Skeletal muscle tissue (tissue), 4 donors: ENCODE data around the gene INSYN1. TPM values are rescaled to one million over a fixed set of nuclear protein-coding genes. Genes with fewer than 3 reads are reported as not detected.

Source experiments
- H3K27ac ChIP-seq: one replicate; pipeline ENCODE4 v1.7.0; 2013; ENCODE audit warnings: mild to moderate bottlenecking, low read depth, low read length, inconsistent platforms
- H3K27me3 ChIP-seq, 3 donors: one replicate each; pipeline ENCODE4 v1.7.0; 2013; ENCODE audit warnings: low read length in 3 of 3; ENCODE audit not compliant: control insufficient read depth in 3 of 3, insufficient read depth in 3 of 3
- H3K36me3 ChIP-seq, 3 donors: one replicate each; pipeline ENCODE4 v1.7.0; 2013; ENCODE audit warnings: low read length in 3 of 3; ENCODE audit not compliant: control insufficient read depth in 3 of 3, insufficient read depth in 3 of 3
- H3K4me1 ChIP-seq, 3 donors: one replicate each; pipeline ENCODE4 v1.7.0; 2013; ENCODE audit warnings: low read length in 3 of 3, mild to moderate bottlenecking in 3 of 3; ENCODE audit not compliant: control insufficient read depth in 3 of 3, insufficient read depth in 3 of 3
- H3K4me3 ChIP-seq, 3 donors: one replicate each; pipeline ENCODE4 v1.7.0; 2013; ENCODE audit warnings: low read length in 3 of 3
- H3K9ac ChIP-seq, 3 donors: one replicate each; pipeline ENCODE4 v1.7.0; 2013; ENCODE audit warnings: low read length in 3 of 3, mild to moderate bottlenecking in 3 of 3, moderate library complexity in 2 of 3, low read depth in 1 of 3
- H3K9me3 ChIP-seq, 3 donors: one replicate each; pipeline ENCODE4 v1.7.0; 2013; ENCODE audit warnings: low read length in 3 of 3; ENCODE audit not compliant: control insufficient read depth in 3 of 3
- total RNA-seq: library from RNA; depleted of rRNA; stranded (reverse); fragments of >200 nt; gene quantifications from one replicate; pipeline ENCODE4 v1.2.3, GENCODE V29; 2014
- donor health status: Osteomylitis.

The INSYN1 gene
- total RNA-seq, 1 donor from 2014 or later, result 2.1 TPM

- Histone ChIP-seq H3K27me3 (peaks cover 6 to 57% (median 25%) of the 10 kb centered on the region in 3 donors), H3K9ac (no peak overlapping the region), H3K27ac (no peak overlapping the region)
Measured at GRCh38 chr15:73750951-73751350, 2.2 kb downstream of the INSYN1 start.

GRCh38 chr15:73750438-73750837, 2.7 kb downstream of the INSYN1 start:
- no peak overlapping the region for H3K9ac ChIP-seq
- H3K27ac ChIP-seq, result no peak overlapping the region
- H3K4me3 ChIP-seq, result no peak overlapping the region
- peaks cover 6 to 17% (median 16%) of the 10 kb centered on the region in 3 donors for H3K4me1 ChIP-seq
- peaks cover 4 to 54% (median 25%) of the 10 kb centered on the region in 3 donors for H3K27me3 ChIP-seq
- H3K9me3 ChIP-seq, result no peaks in the 10 kb centered on the region
- H3K36me3 ChIP-seq, result no peaks in the 10 kb centered on the region

More at GRCh38 chr15:73750951-73751350, 2.2 kb downstream of the INSYN1 start:
- no peaks in the 10 kb centered on the region for H3K36me3 ChIP-seq
- H3K4me3 ChIP-seq, result no peak overlapping the region
- no peaks in the 10 kb centered on the region for H3K9me3 ChIP-seq
- peaks cover 6 to 17% (median 16%) of the 10 kb centered on the region in 3 donors for H3K4me1 ChIP-seq

- Histone ChIP-seq H3K4me1 (peaks cover 6 to 17% (median 16%) of the 10 kb centered on the region in 3 donors), H3K36me3 (no peaks in the 10 kb centered on the region), H3K27me3 (peaks cover 6 to 54% (median 28%) of the 10 kb centered on the region in 3 donors), H3K9ac (no peak overlapping the region), H3K9me3 (no peaks in the 10 kb centered on the region), H3K4me3 (no peak overlapping the region), H3K27ac (no peak overlapping the region)
Measured at GRCh38 chr15:73749971-73750370, 3.2 kb downstream of the INSYN1 start.

DNA sequence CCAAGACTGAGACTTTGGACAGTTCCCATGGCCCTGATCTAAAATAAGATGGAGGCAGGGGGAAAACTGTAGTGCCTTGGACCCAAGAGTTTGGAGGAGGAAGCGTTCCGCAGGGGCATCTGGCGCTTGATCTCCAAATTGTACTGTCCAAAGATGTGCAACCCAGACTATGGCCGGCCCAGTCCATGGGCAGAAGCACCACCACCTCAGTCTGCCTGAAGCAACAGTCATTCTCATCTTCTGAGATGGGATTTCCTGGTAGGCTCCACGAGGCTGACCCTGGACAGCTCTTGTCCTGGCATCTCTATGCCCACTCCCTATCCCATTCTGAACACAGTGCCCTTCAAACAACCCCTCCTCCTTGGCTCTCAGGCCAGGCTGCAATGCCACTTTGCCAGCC, 3.6 kb downstream of the INSYN1 start:
- Histone ChIP-seq H3K36me3 (no peaks in the 10 kb centered on the region), H3K9me3 (no peaks in the 10 kb centered on the region), H3K4me3 (no peak overlapping the region), H3K4me1 (peaks cover 6 to 17% (median 16%) of the 10 kb centered on the region in 3 donors), H3K9ac (no peak overlapping the region), H3K27ac (no peak overlapping the region), H3K27me3 (peaks cover 6 to 54% (median 31%) of the 10 kb centered on the region in 3 donors)

DNA sequence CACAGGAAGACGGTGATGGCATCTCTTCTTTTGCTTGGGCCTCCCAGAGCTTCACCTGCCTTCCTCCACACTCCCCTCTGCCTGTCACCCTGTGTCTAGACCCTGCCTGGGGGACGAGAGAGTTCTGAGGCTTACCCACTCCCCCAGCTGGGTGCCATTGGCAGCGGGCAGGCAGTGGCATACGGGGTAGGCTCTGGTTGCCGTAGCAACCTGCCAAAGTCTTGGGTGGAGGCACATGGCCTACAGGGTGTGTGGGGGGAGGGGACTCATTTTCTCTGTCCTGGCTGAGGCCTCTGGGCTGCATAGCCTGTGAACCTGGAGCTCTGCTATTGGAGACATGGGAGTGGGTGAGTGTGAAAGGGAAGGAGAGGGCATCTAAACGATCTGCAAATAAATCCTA, 4.4 kb downstream of the INSYN1 start:
- peaks cover 6 to 17% (median 16%) of the 10 kb centered on the region in 3 donors for H3K4me1 ChIP-seq
- no peak overlapping the region for H3K27ac ChIP-seq
- H3K9ac ChIP-seq, result no peak overlapping the region
- peaks cover 6 to 49% (median 28%) of the 10 kb centered on the region in 3 donors for H3K27me3 ChIP-seq
- no peaks in the 10 kb centered on the region for H3K36me3 ChIP-seq
- no peak overlapping the region for H3K4me3 ChIP-seq
- no peaks in the 10 kb centered on the region for H3K9me3 ChIP-seq

DNA sequence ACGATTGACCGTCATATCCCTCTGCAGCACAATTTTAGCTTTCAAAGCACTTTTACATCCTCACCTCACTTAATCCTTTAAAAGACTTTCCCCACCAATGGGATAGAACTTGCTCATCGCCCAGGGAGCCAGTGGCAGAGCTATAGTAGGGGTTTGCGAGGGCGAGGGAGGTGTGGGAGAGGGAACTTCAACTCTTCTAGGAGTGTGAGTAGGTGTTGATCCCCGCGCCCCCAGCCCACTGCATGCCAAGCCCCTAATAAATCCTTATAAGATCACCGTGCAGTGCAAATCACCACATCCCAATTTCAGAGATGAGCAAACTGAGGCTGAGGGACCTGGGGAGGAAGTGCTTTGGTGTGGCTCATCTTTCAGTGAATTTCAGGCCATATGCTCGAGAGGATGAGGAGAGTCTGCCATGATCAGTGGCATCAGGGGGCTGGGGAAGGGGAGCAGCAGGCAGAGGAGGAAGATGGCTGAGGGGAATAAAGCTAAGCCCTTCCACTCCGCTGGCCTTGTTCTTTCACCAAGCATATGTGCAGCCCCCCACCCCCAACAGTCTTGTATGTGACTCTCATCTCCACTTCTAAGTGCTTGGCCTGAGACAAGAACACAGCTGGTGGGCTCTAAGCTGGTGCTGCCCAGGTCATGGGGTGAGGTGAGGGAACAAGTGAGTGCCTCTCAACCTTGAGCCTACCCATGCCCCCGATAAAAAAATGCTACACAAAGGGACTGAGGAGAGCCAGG, 5.1 kb downstream of the INSYN1 start:
- no peaks in the 10 kb centered on the region for H3K9me3 ChIP-seq
- H3K4me3 ChIP-seq, result no peak overlapping the region
- H3K36me3 ChIP-seq, result no peaks in the 10 kb centered on the region
- peaks cover 6 to 45% (median 24%) of the 10 kb centered on the region in 3 donors for H3K27me3 ChIP-seq
- peaks cover 3 to 13% (median 13%) of the 10 kb centered on the region in 3 donors for H3K4me1 ChIP-seq
- H3K27ac ChIP-seq, result no peak overlapping the region
- no peak overlapping the region for H3K9ac ChIP-seq

DNA sequence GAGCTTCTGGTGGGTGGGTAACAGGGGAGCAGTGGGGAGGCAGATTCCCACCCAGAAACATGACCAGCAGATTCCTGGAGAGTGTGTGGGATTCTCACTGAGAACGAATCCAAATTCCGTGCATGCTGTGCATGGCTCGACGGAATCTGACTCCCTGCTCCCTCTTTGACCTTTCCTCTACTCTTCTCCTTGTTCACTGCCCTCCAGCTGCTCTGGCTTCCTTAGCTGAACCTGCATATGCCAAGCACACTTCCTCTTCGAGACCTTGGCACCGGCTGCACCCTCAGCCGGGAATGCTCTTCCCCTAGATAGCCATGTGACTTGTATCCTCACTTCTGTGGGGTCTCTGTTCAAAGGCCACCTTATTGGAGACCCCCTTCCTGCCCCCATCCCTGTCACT, 6.3 kb downstream of the INSYN1 start:
- H3K9me3 ChIP-seq, result no peaks in the 10 kb centered on the region
- no peak overlapping the region for H3K27ac ChIP-seq
- H3K36me3 ChIP-seq, result no peaks in the 10 kb centered on the region
- no peak overlapping the region for H3K4me3 ChIP-seq
- H3K9ac ChIP-seq, result no peak overlapping the region
- H3K4me1 ChIP-seq, result peaks cover 6 to 17% (median 13%) of the 10 kb centered on the region in 3 donors
- H3K27me3 ChIP-seq, result peaks cover 2 to 49% (median 26%) of the 10 kb centered on the region in 3 donors

- peaks cover 6 to 17% (median 11%) of the 10 kb centered on the region in 3 donors for H3K4me1 ChIP-seq
- no peak overlapping the region for H3K9ac ChIP-seq
- no peak overlapping the region for H3K4me3 ChIP-seq
- no peaks in the 10 kb centered on the region for H3K36me3 ChIP-seq
- H3K9me3 ChIP-seq, result no peaks in the 10 kb centered on the region
- no peak overlapping the region for H3K27ac ChIP-seq
- peaks cover 2 to 49% (median 23%) of the 10 kb centered on the region in 3 donors for H3K27me3 ChIP-seq
Measured at GRCh38 chr15:73746261-73746660, 6.9 kb downstream of the INSYN1 start.

GRCh38 chr15:73745073-73745472, 8.1 kb downstream of the INSYN1 start:
- Histone ChIP-seq H3K9ac (no peak overlapping the region), H3K4me1 (peaks cover 6 to 17% (median 11%) of the 10 kb centered on the region in 3 donors), H3K4me3 (no peak overlapping the region), H3K27ac (no peak overlapping the region), H3K27me3 (peaks cover 4 to 51% (median 15%) of the 10 kb centered on the region in 3 donors), H3K9me3 (no peaks in the 10 kb centered on the region), H3K36me3 (no peaks in the 10 kb centered on the region)

DNA sequence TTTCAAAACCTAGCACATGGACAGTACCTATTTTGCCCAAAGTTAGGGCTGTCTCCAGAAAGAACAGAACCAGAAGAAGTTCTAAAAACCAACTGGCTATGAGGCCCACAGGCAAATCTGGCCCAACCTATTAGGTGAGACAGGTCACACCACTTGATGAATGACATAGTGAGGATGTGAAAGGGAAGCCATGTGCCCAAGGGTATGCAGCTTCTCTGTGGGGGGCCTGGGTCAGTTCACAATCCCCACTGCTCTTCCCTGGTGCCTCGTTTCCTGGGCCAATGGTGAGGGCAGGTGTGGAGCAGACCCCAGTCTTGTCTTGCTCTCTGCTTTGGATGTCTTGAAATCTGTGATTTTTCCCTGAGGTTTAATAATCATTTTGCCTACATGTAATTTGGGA, 8.9 kb downstream of the INSYN1 start:
- Histone ChIP-seq H3K27me3 (peaks cover 4 to 46% (median 12%) of the 10 kb centered on the region in 3 donors), H3K9ac (no peak overlapping the region), H3K36me3 (no peaks in the 10 kb centered on the region), H3K4me3 (no peak overlapping the region), H3K27ac (no peak overlapping the region), H3K9me3 (no peaks in the 10 kb centered on the region), H3K4me1 (peaks cover 6 to 17% (median 11%) of the 10 kb centered on the region in 3 donors)
